ENCODE data around the gene SPTBN2. TPM values are rescaled to one million over a fixed set of nuclear protein-coding genes. Genes with fewer than 3 reads are reported as not detected.

The SPTBN2 gene
- total and polyA plus RNA-seq, 2 of the 4 experiments (the other 2 are of a cell fraction) = 0.18 to 0.41 TPM

DNA sequence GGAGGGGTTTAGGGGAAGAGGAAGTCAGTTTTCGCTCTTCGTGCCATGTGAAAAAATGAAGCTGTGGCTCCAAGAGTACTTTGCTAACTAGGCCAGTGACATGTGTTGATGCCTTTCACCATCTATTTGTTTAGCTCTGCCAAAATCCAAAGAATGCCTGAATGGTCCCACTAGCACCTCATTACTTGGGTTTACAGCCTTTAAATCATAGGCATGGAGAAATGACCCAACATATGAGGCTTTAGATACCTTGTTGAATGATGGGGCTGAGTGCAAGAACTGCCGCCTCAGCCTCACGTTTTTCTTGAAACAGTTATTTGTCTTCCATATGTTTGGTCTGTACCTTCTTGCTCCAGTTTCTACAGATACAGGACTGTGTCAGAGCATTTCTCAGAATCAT lies 82.2 kb downstream of the SPTBN2 start:
- Histone ChIP-seq H3K56ac (ENCODE audit: extremely low read depth, insufficient read depth, low read length) (no peak overlapping the region), H3K14ac (replicated peaks; ENCODE audit: low read depth, low read length) (no peak overlapping the region), H4K8ac (ENCODE audit: low read depth in 2 of 2, low read length in 2 of 2) (no peak overlapping the region), H3K4ac (ENCODE audit: low read depth, low read length) (no peak overlapping the region), H2AK5ac (ENCODE audit: low read depth, low read length) (no peak overlapping the region), H2BK20ac (ENCODE audit: low read depth, low read length) (no peak overlapping the region), H3K9me1 (ENCODE audit: insufficient read depth, low read length) (peaks cover 18% of the 10 kb centered on the region), H4K5ac (ENCODE audit: low read depth, low read length) (no peak overlapping the region), H3K4me3 (ENCODE audit: insufficient read depth, low read depth, low read length) (no peak overlapping the region), H4K20me1 (ENCODE audit: insufficient read depth, low read length) (peaks cover 90% of the 10 kb centered on the region), H3K27ac (ENCODE audit: insufficient read depth, low read length) (no peak overlapping the region), H3K4me1 (ENCODE audit: control insufficient read depth, insufficient read depth, low read length) (peaks cover 9% of the 10 kb centered on the region), H3K9ac (ENCODE audit: low read depth, low read length) (no peak overlapping the region), H4K91ac (ENCODE audit: insufficient read depth, low read depth, low read length) (no peak overlapping the region), H3K27me3 (ENCODE audit: control insufficient read depth, insufficient read depth, low read length) (no peaks in the 10 kb centered on the region), H3K18ac (ENCODE audit: low read depth, low read length) (no peak overlapping the region), H3K23ac (ENCODE audit: low read depth, low read length) (no peak overlapping the region), H2BK5ac (ENCODE audit: low read depth, low read length, poor library complexity, severe bottlenecking) (no peak overlapping the region), H2BK120ac (ENCODE audit: low read depth, low read length) (no peak overlapping the region), H2BK15ac (ENCODE audit: low read depth, low read length) (no peak overlapping the region), H2AK9ac (replicated peaks; ENCODE audit: low read depth, low read length, poor library complexity) (no peak overlapping the region), H3K9me3 (ENCODE audit: control insufficient read depth, insufficient read depth, low read length) (no peaks in the 10 kb centered on the region), H3K36me3 (ENCODE audit: control insufficient read depth, insufficient read depth, low read length) (peaks cover 60% of the 10 kb centered on the region), H2AFZ (replicated peaks; ENCODE audit: low read length, poor library complexity) (no peak overlapping the region), H3K79me1 (ENCODE audit: low read depth in 1 of 2, low read length in 2 of 2) (peaks cover 42 to 84% of the 10 kb centered on the region in 2 experiments), H3K4me2 (ENCODE audit: low read depth, low read length) (no peak overlapping the region)
- BruUV-seq (replicated peaks) = no TSS peak
- ATAC-seq (ENCODE audit: low read depth) (no peak), DNase-seq (no peak)
- CTCF ChIA-PET = no interaction called here
- in situ Hi-C loops (cut with MboI; ENCODE audit: low sequenced_read_pairs) (no loop called here), intact Hi-C loops (cut with micrococcal nuclease) (no loop called here), dilution Hi-C loops (cut with HindIII; ENCODE audit: low sequenced_read_pairs, unreplicated experiment) (no loop called here)
- POLR2A ChIA-PET (ENCODE audit: unreplicated experiment) = no interaction called here
- WGBS, 2 experiments (ENCODE audit: extremely low coverage in 2 of 2, insufficient read length in 1 of 2) = no CpG with 5 or more reads among the region's 4 CpGs
- TF ChIP-seq RCOR1 (IDR thresholded peaks at IDR 0.05; ENCODE audit: insufficient replicate concordance, low read length) (no peak), NFE2L2 (IDR thresholded peaks at IDR 0.05; ENCODE audit: low read depth, low read length) (no peak), CEBPB (IDR thresholded peaks at IDR 0.05; ENCODE audit: low read depth, low read length) (no peak), POLR2A (IDR thresholded peaks at IDR 0.05; ENCODE audit: low read depth, low read length) (no peak), FOS (IDR thresholded peaks at IDR 0.05; ENCODE audit: low read depth, low read length) (no peak), CHD1 (IDR thresholded peaks at IDR 0.05; ENCODE audit: low read depth, low read length) (no peak), MXI1 (IDR thresholded peaks at IDR 0.05; ENCODE audit: borderline replicate concordance, low read depth, low read length) (no peak), MAZ (IDR thresholded peaks at IDR 0.05; ENCODE audit: borderline replicate concordance, low read depth, low read length) (no peak), SMC3 (IDR thresholded peaks at IDR 0.05; ENCODE audit: low read depth, low read length) (no peak)
- TF ChIP-seq, protein P1, sequence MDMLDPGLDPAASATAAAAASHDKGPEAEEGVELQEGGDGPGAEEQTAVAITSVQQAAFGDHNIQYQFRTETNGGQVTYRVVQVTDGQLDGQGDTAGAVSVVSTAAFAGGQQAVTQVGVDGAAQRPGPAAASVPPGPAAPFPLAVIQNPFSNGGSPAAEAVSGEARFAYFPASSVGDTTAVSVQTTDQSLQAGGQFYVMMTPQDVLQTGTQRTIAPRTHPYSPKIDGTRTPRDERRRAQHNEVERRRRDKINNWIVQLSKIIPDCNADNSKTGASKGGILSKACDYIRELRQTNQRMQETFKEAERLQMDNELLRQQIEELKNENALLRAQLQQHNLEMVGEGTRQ (IDR thresholded peaks at IDR 0.05; ENCODE audit: low read depth, low read length) = no peak
- TF ChIP-seq, protein P2, sequence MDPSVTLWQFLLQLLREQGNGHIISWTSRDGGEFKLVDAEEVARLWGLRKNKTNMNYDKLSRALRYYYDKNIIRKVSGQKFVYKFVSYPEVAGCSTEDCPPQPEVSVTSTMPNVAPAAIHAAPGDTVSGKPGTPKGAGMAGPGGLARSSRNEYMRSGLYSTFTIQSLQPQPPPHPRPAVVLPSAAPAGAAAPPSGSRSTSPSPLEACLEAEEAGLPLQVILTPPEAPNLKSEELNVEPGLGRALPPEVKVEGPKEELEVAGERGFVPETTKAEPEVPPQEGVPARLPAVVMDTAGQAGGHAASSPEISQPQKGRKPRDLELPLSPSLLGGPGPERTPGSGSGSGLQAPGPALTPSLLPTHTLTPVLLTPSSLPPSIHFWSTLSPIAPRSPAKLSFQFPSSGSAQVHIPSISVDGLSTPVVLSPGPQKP (IDR thresholded peaks at IDR 0.05; ENCODE audit: borderline replicate concordance, low read depth, low read length) = no peak
